Nephron (organoid): ENCODE measurements around the gene ABHD6.

Experiments
- H3K27ac Mint-ChIP-seq, 3 experiments: 2 replicates each; pipeline ENCODE4 v1.8.0; 2020; ENCODE audit warnings: mixed read lengths in 3 of 3, mild to moderate bottlenecking in 2 of 3, moderate library complexity in 1 of 3
- H3K27me3 Mint-ChIP-seq: 2 replicates; pipeline ENCODE4 v1.8.0; 2021; ENCODE audit warnings: low read depth, mild to moderate bottlenecking, moderate library complexity, mixed read lengths
- H3K36me3 Mint-ChIP-seq: 2 replicates; pipeline ENCODE4 v1.8.0; 2020; ENCODE audit warnings: low read depth, mixed read lengths
- H3K4me1 Mint-ChIP-seq: 2 replicates; pipeline ENCODE4 v1.8.0; 2020; ENCODE audit warnings: mixed read lengths
- H3K4me3 Mint-ChIP-seq, 3 experiments: 2 replicates each; pipeline ENCODE4 v1.8.0; 2020; ENCODE audit warnings: mild to moderate bottlenecking in 3 of 3, mixed read lengths in 3 of 3, moderate library complexity in 2 of 3
- H3K9me3 Mint-ChIP-seq: 2 replicates; pipeline ENCODE4 v1.8.0; 2020; ENCODE audit warnings: mixed read lengths
- CTCF ChIP-seq, 3 experiments: fragments of 200-600 bp; sonication (generic); IDR thresholded peaks; one replicate each; pipeline ENCODE4 v1.5.0; 2021; ENCODE audit warnings: antibody characterized with exemption in 3 of 3; ENCODE audit not compliant: unreplicated experiment in 3 of 3

Gene ABHD6

GRCh38 chr3:58332575-58333188 lies 95.1 kb downstream of the ABHD6 start, which contains the start of gene PXK:
PXK (plus strand) TSS chr3:58332892; CDS start chr3:58332989, 97 bp downstream.
- TF ChIP-seq CTCF (IDR thresholded peaks at IDR 0.05; ENCODE audit: unreplicated experiment in 3 of 3): peak in 1 of 3 experiments; percentile 23
- peak within 1 kb of the TSS; percentile 96 to 100 (median 97) for H3K4me3 Mint-ChIP-seq
- H3K27ac Mint-ChIP-seq: peak within 1 kb of the TSS; percentile 24 to 90 (median 76)
- H3K27me3 Mint-ChIP-seq: peaks cover 6% of the 10 kb centered on the region
- no peaks in the 10 kb centered on the region for H3K36me3 Mint-ChIP-seq
- peaks cover 38% of the 10 kb centered on the region for H3K4me1 Mint-ChIP-seq
- H3K9me3 Mint-ChIP-seq: no peaks in the 10 kb centered on the region

GRCh38 chr3:58333206-58334012 lies 95.8 kb downstream of the ABHD6 start:
- peaks cover 38% of the 10 kb centered on the region for H3K4me1 Mint-ChIP-seq
- no peaks in the 10 kb centered on the region for H3K9me3 Mint-ChIP-seq
- peak overlapping the region; percentile 24 to 90 (median 76) for H3K27ac Mint-ChIP-seq
- peaks cover 6% of the 10 kb centered on the region for H3K27me3 Mint-ChIP-seq
- H3K36me3 Mint-ChIP-seq: no peaks in the 10 kb centered on the region
- peak overlapping the region; percentile 96 to 100 (median 97) for H3K4me3 Mint-ChIP-seq
- no peak for TF ChIP-seq CTCF (IDR thresholded peaks at IDR 0.05; ENCODE audit: unreplicated experiment in 3 of 3)

- no peaks in the 10 kb centered on the region for H3K9me3 Mint-ChIP-seq
- TF ChIP-seq CTCF (IDR thresholded peaks at IDR 0.05; ENCODE audit: unreplicated experiment in 3 of 3): no peak
- peak overlapping the region; percentile 24 to 90 (median 76) for H3K27ac Mint-ChIP-seq
These were observed 96.4 kb downstream of the ABHD6 start for GRCh38 chr3:58334013-58334321.

GRCh38 chr3:58334506-58334884 lies 96.9 kb downstream of the ABHD6 start:
- H3K27ac Mint-ChIP-seq: no peak overlapping the region
- H3K4me1 Mint-ChIP-seq: peaks cover 38% of the 10 kb centered on the region
- no peak for TF ChIP-seq CTCF (IDR thresholded peaks at IDR 0.05; ENCODE audit: unreplicated experiment in 3 of 3)
- peaks cover 5% of the 10 kb centered on the region for H3K36me3 Mint-ChIP-seq
- H3K9me3 Mint-ChIP-seq: no peaks in the 10 kb centered on the region
- H3K27me3 Mint-ChIP-seq: peaks cover 6% of the 10 kb centered on the region
- H3K4me3 Mint-ChIP-seq: peak overlapping the region; percentile 96 to 100 (median 97)

More at GRCh38 chr3:58334013-58334321, 96.4 kb downstream of the ABHD6 start:
- H3K4me3 Mint-ChIP-seq: peak overlapping the region; percentile 96 to 100 (median 97)
- H3K36me3 Mint-ChIP-seq: peaks cover 2% of the 10 kb centered on the region
- peaks cover 6% of the 10 kb centered on the region for H3K27me3 Mint-ChIP-seq
- H3K4me1 Mint-ChIP-seq: peaks cover 38% of the 10 kb centered on the region

GRCh38 chr3:58335652-58335947 lies 98.0 kb downstream of the ABHD6 start:
- Mint-ChIP-seq H3K27me3 (peaks cover 6% of the 10 kb centered on the region), H3K4me1 (peaks cover 35% of the 10 kb centered on the region), H3K36me3 (peaks cover 5% of the 10 kb centered on the region), H3K4me3 (peak overlapping the region; percentile 46 to 53 (median 47)), H3K9me3 (no peaks in the 10 kb centered on the region), H3K27ac (peak overlapping the region in 2 of 3 experiments; percentile 6 to 31)
- no peak for TF ChIP-seq CTCF (IDR thresholded peaks at IDR 0.05; ENCODE audit: unreplicated experiment in 3 of 3)
